ENCODE data around the gene STAU1.
"Not testable (repeated sequence)": the region's sequence is repeated elsewhere in the genome, so short reads cannot be mapped to it uniquely, and the experiment has no call there.

The STAU1 gene

DNA sequence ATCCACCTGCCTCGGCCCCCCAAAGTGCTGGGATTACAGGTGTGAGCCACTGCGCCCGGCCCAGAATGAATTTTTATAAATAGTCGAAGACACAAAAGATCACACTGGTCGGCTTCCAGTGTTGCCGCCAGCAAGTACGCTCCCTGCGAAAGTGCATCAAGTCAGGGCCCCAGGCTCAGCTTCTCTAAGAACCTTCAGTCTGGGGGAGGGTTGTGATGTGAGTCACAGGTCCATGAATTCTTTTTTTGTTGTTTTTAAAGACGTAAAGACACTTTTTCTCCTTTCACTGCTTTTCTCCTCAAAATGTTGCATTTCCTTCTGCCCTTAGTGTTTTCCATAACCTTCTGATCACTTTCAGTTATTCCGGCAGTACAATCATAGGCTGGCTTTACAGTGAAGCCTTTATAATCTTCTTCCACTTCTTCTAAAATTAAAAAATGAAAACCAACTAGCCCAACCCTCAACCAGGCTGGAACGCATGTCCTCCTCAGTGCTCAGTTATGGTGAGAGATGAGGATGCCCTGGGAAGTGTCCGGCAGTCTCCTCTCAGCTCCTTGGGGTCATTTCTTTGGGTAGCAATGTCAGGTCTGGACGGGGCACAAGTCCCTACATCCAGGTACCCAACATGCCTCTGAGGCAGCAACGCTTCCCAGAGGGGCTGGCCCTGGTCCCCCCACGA lies 75.4 kb downstream of the STAU1 start:
- DNase-seq = no peak

DNA sequence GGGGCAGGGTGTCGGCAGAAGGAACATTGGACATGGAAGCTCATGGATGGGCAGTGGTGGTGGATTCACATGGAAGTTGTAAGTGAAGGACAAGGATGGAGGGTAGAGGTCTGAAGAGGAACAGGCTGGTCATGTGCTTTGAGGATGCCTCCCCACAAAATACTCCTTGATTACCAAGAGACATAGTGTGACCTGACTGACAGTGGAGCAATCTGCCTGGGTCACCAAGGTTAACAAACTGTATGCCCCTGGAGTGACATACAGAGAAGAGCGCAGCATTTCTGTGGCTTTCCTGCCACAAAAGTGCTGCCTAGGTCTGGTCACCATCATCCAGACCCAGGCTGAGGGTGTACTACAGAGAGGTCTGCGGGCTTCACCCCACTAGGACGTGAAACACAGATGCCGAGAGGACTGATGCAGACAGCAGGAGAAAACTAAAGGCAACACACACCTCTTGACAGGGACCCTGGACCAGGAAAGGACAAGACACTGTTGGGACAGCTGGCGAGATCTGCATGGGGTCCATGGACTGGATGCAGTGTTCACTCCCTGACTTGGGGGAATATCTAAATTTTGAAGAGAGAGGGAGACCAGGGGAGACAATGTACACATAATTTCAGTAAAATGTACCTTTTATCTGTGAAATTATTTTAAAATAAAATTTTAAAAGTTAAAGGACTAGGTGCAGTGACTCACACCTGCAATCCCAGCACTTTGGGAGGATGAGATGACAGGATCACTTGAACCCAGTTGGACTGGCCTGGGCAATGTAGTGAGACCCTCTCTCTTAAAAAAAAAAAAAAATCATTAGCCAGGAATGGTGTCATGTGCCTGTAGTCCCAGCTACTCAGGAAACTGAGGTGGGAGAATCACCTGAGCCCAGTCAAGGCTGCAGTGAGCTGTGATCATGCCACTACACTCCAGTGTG lies 77.1 kb downstream of the STAU1 start:
- DNase-seq = no peak

DNA sequence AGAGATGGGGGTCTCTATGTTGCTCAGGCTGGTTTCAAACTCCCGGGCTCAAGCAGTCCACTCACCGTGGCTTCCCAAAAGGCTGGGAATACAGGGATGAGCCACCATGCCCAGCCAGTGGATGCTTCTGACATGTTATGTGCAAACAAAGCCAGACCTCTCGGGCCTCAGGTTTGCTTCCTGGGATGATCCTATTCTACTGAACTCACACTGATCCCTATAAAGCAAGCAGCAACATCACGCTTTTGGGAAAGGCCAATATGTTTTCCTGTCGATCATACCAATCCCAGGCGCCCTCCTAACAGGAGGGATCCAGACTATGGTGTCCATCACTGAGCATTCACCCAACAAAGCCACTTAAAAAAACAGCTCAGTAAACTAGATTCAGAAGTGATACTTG lies 81.8 kb downstream of the STAU1 start:
- no peak for DNase-seq

DNA sequence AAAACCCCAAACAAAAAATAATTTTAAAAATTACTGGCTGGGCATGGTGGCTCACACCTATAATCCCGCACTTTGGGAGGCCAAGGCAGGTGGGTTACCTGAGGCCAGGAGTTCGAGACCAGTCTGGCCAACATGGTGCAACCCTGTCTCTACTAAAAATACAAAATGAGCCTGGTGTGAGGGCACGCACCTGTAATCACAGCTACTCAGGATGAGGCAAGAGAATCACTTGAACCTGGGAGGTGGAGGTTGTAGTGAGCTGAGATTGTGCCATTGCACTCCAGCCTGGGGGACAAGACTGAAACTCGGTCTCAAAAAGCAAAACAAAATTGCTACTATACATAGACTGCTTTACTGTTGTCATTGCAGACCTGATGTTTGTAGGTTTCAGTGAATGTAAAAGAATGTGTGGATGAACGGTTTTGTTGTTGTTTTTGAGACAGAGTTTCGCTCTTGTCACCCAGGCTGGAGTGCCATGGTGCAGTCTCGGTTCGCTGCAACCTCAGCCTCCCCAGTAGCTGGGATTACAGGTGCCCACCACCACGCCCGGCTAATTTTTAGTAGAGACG lies 83.1 kb downstream of the STAU1 start:
- DNase-seq = not testable (repeated sequence)

DNA sequence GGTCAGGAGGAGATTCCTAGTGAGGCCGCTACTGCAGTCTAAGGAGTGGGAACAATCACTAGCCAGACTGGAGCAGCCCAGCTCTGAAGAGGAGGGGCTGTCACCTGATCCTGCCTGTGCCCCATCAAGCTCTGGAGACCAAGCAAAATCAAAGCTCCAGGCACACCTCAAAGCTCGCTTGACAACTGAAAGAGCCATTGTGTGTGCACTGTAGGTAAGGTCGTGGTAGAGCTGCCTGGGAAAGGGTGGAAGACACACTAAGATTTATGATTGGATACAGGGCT lies 83.8 kb downstream of the STAU1 start:
- DNase-seq = no peak

DNA sequence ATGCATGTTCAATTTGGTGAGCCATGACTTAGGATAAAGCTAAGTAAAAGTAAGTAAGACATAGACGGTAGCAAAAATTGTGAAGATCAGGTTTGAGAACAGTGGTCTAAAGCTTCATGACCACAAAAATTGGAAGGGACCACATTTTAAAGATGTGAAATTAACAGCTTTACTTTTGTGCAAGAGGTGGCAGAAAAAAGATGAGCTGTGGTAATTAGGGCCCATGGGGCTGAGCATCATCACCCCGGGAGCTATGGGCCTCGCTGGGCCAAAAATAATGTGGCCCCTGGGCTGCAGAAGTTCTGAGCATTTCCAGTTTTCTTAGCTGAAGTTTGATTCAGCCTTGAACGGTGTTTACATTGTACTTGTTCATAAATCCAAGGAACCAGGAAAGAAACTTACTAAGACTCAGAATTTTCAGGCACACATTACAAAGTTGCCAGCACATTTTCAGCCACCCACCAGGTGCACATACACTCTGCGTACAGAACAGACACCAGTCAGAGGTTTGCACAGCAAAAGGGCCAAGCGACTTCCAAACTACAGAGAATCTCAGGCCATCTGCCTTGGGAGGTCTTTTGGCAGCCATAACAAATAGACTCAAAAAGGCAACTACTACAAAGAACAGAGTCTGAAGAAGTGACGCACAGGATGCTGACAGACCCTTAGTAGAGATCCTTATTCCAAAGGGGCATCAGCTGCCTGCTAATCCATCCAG lies 84.3 kb downstream of the STAU1 start:
- DNase-seq = no peak

DNA sequence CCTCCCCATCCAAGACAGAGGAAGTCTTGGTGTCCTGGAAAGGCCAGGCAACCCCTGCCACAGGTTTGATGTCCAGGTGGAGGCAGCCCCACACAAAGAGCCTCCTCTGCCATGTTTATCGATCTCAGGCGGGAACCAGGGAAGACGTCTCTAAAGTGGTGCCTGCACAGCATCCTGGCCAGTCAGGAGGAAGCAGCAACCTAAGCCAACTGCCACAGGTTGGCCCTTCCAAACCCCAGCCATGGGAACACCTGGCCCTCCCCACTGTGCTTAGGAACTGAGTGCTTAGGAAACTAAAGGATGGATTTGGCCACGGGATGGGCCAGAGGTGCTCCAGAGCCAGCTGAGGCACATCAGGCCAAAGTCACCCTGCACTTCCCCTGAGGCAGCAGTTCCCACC lies 85.1 kb downstream of the STAU1 start:
- DNase-seq = no peak

DNA sequence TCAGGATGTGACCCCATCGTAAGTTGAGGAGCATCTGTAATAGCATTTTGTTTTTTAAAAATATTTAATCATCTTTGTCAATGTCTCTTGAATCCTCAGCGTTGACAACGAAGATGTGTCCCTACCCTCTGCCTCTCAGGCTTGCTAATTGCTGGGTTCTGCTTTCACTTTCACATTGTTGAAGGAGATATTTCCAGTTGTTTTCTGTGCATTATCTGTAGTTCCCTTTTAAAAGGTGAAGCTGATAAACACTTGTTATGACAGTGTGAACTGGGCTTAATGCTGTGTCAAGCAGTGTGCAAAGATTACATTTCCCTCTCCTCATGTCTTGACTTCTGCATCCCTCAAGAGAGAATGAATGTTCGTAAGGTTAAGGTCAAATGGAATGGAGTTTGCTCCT lies 87.2 kb downstream of the STAU1 start:
- no peak for DNase-seq

DNA sequence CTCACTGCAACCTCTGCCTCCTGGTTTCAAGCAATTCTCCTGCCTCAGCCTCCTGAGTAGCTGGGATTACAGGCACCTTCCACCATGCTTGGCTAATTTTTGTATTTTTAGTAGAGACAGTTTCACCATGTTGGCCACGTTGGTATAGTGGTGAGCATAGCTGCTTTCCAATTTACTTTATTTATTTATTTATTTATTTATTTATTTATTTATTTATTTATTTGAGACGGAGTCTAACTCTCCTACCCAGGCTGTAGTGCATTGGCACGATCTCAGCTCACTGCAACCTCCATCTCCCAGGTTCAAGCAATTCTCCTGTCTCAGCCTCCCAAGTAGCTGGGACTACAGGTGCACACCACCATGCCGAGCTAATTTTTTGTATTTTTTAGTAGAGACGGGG lies 87.8 kb downstream of the STAU1 start:
- not testable (repeated sequence) for DNase-seq

DNA sequence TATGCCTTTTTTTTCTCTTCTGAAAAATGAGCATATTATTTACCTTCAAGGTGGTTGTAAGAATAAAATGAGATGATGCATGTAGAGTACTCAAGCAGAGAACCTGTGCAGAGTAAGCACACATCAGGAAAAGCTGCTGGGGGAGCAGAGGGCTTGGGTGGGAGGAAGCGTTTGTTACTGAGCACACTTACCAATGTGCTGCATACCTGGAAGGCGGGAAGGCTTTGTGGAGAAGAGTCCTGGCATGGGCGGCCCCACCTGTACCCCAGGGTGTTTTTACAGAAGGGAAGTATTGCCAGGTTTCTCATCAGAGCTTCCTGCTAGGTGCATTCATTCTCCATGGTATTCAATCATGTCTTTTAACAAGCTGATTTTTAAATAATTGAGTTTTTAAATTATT lies 89.1 kb downstream of the STAU1 start:
- no peak for DNase-seq

DNA sequence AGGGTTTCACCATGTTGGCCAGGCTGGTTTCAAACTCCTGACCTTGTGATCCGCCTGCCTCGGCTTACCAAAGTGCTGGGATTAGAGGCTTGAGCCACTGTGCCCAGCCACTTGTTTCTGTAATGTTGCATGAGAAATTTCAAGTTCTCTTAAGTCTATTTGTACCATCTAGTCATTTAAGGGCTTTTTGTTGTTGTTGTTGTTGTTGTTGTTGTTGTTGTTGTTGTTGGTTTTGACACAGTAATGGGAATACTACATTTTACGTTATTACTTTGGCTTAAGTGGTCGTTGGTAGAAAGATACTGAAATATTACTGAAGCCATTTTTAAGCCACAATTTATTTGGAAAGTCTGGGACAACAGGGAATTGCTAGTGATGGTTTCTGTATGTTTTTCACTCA lies 90.0 kb downstream of the STAU1 start:
- no peak for DNase-seq

DNA sequence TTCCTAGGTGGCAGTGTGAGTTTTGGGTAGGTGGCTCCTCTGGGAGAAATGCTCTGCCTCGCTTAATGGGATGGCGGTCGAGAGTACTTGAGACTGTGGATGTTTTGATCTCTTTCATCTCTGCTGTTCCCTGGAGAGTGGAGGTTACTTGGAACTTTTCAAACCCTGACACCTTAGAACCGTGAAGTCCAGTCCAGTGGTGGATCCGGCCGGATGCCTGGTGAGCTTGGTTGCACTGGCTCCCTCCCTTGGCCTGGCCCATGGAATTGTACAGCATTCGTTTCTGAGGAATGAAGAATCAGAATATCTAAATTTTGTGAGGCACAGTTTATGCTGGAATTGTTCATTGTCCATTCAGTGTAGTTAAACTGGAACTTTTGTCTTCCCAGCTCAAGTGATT lies 91.0 kb downstream of the STAU1 start:
- DNase-seq = no peak

DNA sequence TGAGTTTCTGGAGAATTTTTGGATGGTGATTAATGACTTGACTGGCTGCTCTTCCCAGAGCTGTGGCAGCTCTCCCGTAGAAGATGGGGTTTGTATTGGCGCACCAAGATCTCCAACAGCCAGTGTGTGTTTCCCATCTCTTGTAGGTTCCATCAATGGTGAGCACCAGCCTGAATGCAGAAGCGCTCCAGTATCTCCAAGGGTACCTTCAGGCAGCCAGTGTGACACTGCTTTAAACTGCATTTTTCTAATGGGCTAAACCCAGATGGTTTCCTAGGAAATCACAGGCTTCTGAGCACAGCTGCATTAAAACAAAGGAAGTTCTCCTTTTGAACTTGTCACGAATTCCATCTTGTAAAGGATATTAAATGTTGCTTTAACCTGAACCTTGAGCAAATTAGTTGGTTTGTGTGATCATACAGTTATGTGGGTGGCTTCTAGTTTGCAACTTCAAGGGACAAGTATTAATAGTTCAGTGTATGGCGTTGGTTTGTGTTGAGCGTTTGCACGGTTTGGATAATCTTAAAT lies 91.9 kb downstream of the STAU1 start:
- DNase-seq = no peak

DNA sequence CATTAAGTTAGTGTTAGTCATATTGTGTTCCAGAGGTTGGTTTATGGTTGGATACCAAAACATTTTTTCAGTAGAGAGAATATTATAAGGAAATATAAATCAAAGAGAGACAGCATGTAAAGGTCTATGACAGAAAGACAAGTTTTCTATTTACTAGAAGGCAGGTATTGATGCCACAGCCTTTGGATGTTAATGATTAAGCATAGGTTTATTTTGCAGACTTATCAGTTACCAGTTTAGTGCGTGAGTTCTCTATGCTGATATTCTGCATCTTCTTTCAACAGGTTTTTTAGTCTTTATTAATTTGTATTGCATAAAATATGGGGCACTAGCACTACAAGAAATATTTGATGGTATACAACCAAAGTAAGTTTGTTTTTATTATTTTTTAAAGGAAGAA lies 96.4 kb downstream of the STAU1 start:
- DNase-seq = no peak

DNA sequence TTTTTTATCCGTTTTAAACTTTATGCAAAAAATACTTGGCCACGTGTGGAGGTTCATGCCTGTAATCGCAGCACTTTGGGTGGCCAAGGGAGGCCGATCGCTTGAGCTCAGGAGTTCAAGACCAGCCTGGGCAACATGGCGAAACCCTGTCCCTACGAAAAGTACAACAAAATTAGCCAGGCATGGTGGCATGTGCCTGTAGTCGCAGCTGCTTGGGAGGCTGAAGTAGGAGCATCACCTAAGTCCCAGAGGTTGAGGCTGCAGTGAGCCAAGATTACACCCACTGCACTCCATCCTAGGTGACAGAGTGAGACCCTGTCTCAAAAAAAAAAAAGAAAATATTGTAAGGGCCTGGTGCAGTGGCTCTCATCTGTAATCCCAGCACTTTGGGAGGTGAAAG lies 97.0 kb downstream of the STAU1 start:
- no peak for DNase-seq

DNA sequence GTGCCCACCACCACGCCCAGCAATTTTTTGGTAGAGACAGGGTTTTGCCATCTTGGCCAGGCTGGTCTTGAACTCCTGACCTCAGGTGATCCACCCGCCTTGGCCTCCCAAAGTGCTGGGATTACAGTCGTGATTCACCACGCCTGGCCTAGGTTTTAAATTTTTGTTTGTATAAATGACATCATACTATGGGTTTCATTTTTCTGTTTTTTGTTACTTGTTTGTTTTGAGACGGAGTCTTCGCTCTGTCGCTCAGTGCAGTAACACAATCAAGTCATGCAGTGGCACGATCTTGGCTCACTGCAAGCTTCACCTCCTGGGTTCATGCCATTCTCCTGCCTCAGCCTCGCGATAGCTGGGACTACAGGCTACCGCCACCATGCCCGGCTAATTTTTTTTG lies 105.8 kb downstream of the STAU1 start:
- not testable (repeated sequence) for DNase-seq

DNA sequence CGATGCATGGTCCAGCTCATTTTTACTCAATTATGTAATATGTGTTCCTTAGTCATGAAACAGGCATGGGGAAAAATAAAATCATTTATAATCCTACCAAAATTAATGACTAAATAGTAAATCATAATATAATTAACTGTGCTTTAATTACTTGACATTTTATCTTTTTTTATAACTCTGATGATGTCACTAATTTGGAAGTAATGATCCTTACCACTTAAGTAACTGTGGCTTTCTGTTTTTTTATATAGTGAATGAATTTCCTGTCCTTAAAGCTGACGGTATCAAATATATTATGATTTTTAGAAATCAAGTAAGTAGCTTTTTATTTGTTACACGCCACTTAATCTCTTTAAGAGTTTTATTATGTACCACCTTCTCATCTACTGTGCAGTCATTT lies 109.8 kb downstream of the STAU1 start:
- no peak for DNase-seq

DNA sequence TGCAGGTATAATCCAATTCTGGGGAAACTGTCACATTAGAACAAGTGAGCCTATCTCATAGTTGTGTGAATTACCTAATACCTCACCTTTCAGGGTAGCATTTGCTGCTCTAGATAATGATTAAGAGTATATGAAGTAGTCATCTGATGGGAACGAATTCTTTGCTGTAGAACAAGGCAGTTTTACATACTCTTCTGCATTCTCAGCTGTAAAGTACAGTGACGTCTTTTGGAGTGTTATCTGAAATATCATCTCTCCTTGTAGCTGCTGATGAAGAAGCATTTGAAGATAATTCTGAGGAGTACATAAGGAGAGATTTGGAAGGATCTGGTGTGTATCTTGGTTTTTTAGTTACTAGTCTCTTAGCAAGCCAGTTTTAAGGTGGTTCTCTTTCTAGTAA lies 113.6 kb downstream of the STAU1 start:
- DNase-seq = no peak

Measured in central memory CD4-positive, alpha-beta T cell (primary cell).